ENCODE data around the gene ONECUT2. TPM values are rescaled to one million over a fixed set of nuclear protein-coding genes. Genes with fewer than 3 reads are reported as not detected.

ONECUT2 gene
- total and polyA plus RNA-seq, 4 donors = 1.8 to 5.7 (median 4.6) TPM

DNA sequence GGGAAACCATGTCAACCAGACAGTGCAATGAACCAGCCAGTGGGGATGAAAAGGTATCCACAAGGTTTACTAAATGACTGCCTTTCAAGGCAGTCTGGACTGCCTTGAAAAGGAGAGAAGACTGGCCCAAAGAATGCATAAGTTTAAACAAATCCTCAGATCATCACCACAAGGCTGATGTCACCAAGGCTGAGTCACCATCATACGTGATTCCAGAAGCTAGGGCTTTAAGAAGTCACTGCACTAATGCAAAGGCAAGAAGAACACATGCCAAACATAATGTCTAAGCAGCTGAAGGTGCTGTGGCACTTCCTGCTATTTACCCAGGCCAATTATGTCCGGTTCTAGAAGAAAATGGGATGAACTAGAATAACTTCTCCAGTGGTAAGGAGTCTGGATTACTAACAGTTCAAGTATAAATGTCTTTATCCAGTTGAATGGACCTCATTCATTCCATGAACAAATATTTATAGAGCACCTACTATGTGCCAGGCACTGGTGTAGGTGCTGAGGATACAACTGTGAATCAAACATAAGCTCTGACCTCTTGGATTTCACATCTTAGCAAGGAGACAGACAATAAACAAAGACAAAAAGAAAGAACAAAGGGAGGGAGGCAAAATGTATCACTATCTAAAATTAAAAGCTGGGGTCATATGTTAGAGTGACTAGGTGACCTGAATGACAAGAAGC lies 37.6 kb upstream of the ONECUT2 start (continued):
- no peak for TF ChIP-seq REST (IDR thresholded peaks at IDR 0.05)

DNA sequence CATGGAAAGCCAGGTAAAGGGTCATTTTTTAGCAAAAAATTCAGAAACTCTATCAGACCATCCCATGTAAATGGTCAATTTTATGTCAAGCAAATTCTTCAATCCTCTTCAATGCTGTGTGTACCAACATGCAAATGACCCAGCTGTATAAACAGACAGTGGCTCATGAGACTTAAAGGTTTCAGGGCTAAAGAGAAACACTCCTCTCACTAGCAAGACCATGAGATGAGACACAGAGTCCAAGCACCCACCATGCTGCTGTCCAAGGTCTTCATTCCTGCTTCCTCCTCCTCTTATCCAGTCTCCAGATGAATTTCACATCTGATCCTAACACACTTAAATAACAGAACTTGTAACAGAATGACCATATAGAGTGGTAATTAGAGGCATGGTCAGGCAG lies 30.8 kb upstream of the ONECUT2 start:
- DNase-seq (ENCODE audit: low spot score) = no peak
- no peak overlapping the region for H3K9ac ChIP-seq (ENCODE audit: low read depth in 1 of 2, low read length in 2 of 2)
- H3K4me3 ChIP-seq (ENCODE audit: low read depth in 1 of 3, low read length in 3 of 3) = no peak overlapping the region
- no peaks in the 10 kb centered on the region for H3K36me3 ChIP-seq (ENCODE audit: control insufficient read depth in 4 of 4, insufficient read depth in 3 of 4, low read depth in 1 of 4, low read length in 3 of 4)
- no peaks in the 10 kb centered on the region for H3K4me1 ChIP-seq (ENCODE audit: control insufficient read depth in 4 of 4, insufficient read depth in 4 of 4, low read length in 3 of 4)
- H3K9me3 ChIP-seq (ENCODE audit: control insufficient read depth in 4 of 4, low read length in 3 of 4) = no peaks in the 10 kb centered on the region
- TF ChIP-seq FOXA1 (IDR thresholded peaks at IDR 0.05) (no peak), RXRA (IDR thresholded peaks at IDR 0.05) (no peak), TAF1 (conservative IDR thresholded peaks at IDR 0.05) (no peak), FOXA2 (IDR thresholded peaks at IDR 0.05) (no peak), HNF4G (IDR thresholded peaks at IDR 0.05) (no peak), HNF4A (conservative IDR thresholded peaks at IDR 0.05) (no peak), NR2F2 (IDR thresholded peaks at IDR 0.05) (no peak), REST (IDR thresholded peaks at IDR 0.05) (no peak)
- TF ChIP-seq, protein P1, sequence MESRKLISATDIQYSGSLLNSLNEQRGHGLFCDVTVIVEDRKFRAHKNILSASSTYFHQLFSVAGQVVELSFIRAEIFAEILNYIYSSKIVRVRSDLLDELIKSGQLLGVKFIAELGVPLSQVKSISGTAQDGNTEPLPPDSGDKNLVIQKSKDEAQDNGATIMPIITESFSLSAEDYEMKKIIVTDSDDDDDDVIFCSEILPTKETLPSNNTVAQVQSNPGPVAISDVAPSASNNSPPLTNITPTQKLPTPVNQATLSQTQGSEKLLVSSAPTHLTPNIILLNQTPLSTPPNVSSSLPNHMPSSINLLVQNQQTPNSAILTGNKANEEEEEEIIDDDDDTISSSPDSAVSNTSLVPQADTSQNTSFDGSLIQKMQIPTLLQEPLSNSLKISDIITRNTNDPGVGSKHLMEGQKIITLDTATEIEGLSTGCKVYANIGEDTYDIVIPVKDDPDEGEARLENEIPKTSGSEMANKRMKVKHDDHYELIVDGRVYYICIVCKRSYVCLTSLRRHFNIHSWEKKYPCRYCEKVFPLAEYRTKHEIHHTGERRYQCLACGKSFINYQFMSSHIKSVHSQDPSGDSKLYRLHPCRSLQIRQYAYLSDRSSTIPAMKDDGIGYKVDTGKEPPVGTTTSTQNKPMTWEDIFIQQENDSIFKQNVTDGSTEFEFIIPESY (IDR thresholded peaks at IDR 0.05) = no peak
- TF ChIP-seq, protein P2, sequence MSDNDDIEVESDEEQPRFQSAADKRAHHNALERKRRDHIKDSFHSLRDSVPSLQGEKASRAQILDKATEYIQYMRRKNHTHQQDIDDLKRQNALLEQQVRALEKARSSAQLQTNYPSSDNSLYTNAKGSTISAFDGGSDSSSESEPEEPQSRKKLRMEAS (IDR thresholded peaks at IDR 0.05) = no peak
- TF ChIP-seq, protein P3, sequence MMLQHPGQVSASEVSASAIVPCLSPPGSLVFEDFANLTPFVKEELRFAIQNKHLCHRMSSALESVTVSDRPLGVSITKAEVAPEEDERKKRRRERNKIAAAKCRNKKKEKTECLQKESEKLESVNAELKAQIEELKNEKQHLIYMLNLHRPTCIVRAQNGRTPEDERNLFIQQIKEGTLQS (IDR thresholded peaks at IDR 0.05) = no peak
- no peaks in the 10 kb centered on the region for H3K27me3 ChIP-seq (ENCODE audit: control insufficient read depth in 4 of 4, insufficient read depth in 4 of 4, low read length in 3 of 4)
- H3K27ac ChIP-seq (ENCODE audit: low read depth in 1 of 2, low read length in 2 of 2) = no peak overlapping the region
